HG03565 (cell line): Measurements from ENCODE around the gene ADORA2B.

ENCODE experiments used
- ATAC-seq: cut with Tn5 transposase; IDR thresholded peaks from one replicate; pipeline ENCODE4 v1.9.1; 2021; ENCODE audit warnings: mild to moderate bottlenecking, moderate library complexity; ENCODE audit not compliant: unreplicated experiment

Gene ADORA2B

GRCh38 chr17:15952916-15953790 lies 8.2 kb downstream of the ADORA2B start:
- no peak for ATAC-seq

GRCh38 chr17:15954222-15954621 lies 9.3 kb downstream of the ADORA2B start:
- ATAC-seq, result no peak

GRCh38 chr17:15955793-15956541 lies 11.0 kb downstream of the ADORA2B start:
- ATAC-seq, result no peak

DNA sequence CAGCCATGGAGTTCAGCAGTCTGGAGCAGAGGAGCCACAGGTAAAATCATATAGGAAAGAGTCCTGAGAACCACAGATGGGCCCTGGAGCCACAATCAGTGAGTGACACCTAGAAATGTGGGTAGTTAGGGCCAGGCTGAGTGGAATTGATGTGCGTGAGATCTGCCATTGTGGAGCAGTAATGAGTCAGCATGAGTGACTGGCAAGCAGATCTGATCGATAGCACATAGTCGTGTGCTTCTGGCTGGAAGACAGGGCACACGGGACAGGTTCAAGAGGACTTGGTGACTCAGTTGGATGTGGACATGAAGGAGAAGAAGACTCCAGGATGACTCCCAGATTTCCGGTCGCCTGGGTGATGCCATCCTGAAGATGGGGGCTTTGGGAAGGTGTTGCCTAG lies 12.3 kb downstream of the ADORA2B start:
- no peak for ATAC-seq

- no peak for ATAC-seq
Measured at GRCh38 chr17:15957608-15958307, 12.8 kb downstream of the ADORA2B start.

GRCh38 chr17:15958484-15958854 lies 13.5 kb downstream of the ADORA2B start:
- no peak for ATAC-seq

DNA sequence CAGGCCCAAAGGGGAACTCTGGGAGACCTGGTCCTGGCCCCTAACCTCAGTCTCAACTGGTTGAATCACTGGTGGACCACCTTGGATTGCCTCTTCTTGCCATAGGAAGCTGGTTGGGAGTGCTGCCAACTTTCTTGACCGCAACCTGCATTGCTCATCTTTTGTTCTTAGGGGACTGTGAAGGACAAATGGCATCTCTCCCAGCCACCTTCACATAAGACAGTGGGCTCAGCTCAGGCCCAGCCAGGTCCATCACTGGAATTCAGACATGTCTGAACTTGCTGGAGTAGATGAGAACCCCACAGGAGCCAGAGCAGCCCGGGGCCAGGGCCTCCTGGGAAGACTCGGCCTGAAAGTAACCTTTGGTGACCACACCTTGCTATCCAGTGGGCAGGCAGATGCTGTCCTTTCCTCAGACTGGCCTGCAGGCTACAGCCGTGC lies 18.8 kb downstream of the ADORA2B start:
- ATAC-seq, result no peak

DNA sequence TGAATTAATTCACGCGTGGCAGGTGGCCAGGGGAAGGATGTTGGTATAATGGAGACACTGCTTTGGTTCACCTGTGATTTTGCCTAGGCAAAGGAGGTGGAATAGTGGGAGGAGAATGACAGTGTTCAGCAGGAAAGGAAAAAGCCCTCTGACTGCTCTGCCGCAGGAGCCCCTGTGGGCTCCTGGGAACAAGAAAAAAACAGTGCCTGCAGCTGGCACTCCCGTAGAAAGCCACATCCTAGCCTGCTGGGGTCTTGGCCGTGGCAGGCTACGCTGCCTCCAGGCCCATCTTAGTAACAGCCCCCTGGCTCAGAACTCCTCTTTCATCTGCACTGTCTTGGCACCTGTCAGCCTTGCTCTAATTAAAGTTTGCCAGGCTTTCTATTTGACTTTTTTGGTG lies 20.6 kb downstream of the ADORA2B start:
- no peak for ATAC-seq

DNA sequence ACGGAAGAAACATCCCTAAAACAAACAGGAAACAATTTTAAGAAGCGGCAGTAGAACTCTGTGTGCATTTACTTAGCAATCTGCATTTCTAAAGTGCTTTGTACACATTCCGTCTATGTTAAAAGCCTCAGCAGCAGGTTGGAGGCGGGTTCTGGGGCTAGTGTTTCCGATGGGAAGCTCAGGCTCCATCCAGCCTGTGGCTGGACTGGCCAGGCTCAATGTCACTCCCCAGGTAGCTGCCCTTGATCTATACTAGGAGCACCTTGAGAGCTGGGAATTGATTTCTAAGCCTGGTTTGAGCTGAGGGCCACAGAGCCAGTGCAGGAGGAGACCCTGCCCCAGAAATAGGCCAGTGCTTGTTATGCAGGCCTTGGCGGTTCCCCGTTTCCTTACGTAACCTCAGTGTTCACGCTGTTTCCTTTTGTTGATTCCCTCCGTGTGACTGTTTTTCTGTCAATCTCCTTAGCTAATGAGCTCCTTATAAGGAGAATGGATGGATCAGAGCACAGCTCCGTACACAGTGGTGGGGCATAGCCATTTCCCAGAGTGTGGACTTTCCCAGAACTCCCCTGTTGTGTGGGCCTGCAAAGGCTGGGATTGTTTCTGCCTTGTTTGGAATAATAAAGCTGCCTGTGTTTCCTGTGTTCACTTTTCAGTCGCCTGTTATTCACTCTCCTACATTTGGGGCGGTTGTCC lies 21.4 kb downstream of the ADORA2B start:
- ATAC-seq, result no peak

DNA sequence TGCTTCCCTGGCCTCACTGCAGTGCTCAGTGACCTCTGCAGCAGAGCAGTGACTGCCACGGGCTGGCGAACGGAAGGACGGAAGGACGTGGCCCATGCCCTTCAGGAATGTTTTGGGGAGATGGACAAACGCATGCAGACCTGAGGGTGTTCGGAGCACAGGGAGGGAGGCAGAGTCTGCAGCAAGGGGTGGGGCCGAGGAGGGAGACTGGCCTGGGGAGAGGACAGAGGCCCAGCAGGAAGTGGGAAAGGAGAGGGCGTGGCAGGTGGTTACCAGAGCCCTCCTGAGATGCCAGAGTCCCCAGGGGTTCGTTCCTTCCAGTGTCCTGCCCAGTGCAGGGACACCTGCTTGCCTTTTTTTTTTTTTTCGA lies 21.9 kb downstream of the ADORA2B start:
- ATAC-seq, result no peak

DNA sequence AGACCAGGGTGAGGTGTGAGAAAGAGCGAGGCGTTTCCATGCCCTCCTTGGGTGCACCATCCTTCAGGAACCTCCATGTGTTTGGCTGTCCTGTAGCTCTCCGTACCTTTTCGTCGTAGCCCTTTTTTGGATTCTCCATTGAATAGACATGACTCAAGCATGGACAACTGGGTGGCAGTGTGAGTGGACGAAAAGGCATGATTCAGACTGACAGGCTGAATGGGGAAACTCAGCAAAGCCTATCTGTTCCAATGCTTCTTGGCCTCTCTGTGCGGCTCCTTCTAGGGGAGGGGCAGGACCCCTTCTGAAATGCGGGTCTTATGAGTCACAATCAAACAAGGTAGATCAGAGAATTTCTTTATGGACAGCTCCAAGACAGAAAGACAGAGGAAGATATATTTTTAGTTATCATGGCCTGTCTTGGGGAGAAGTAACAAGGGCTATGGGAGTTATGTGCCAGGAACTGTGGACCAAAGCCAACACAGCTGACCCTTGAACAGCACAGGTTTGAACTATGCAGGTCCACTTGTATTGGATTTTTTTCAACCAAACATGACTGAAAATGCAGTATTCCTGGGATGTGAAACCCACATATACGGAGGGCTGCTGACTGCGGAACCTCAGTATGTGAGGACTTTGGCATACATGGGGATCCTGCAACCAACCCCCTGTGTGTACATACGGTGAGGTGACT lies 22.9 kb downstream of the ADORA2B start:
- no peak for ATAC-seq

- ATAC-seq, result no peak
Measured at GRCh38 chr17:15969463-15969862, 24.5 kb downstream of the ADORA2B start.

DNA sequence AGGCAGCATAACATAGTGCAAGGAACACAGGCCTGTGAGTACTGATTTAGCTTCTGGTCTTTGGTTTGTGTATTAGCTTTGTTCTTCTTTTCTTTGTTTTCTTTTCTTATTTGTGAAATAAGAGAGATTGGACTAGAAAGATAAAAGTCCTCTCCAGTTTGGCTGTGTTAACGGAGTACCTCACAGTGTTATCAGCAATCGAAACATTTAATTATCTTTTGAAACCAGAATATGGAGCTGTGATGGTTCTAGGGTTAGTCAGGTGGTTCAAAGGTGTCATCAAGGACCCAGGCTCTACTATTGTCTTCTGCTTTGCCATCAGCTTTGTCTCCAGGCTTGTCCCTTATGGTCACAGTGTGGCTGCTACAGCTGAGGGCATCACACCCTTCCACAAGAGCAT lies 25.6 kb downstream of the ADORA2B start:
- ATAC-seq, result no peak

GRCh38 chr17:15971098-15971678 lies 26.3 kb downstream of the ADORA2B start:
- no peak for ATAC-seq

DNA sequence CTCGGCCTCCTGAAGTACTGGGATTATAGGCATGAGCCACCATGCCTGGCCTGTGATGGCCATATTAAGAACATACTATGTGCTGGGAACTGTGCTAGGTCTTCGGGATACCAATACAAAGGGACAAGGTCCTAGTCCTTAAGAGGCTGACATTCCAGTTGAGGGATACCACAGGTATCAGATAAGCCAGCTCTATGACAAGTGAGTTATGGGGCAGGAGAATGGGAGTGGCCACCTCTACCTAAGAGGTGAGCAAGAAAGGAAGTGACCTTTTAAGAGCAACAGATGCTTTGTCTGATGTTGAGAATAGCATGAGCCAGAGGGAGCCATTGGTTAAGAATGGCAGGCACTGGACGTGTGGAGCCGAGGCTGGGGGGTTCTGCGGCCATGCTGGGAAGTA lies 27.0 kb downstream of the ADORA2B start:
- ATAC-seq, result no peak

DNA sequence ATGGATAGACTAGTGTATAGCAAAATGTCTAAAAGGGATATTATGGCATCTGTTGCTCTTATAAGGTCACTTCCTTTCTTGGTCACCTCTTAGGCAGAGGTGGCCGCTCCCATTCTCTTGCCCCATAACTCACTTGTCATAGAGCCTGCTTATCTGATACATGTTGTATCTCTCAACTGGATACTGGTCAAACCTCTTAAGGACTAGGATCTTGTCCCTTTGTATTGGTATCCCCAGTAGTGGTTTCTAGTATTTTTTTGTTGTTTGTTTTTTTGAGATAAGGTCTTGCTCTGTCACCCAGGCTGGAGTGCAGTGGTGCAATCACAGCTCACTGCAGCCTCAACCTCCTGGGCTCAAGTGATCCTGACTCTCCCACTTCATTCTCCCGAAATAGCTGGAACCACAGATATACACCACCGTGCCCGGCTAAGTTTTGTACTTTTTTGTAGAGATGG lies 27.6 kb downstream of the ADORA2B start:
- no peak for ATAC-seq

- ATAC-seq, result no peak
Measured at GRCh38 chr17:15973016-15973415, 28.1 kb downstream of the ADORA2B start.

DNA sequence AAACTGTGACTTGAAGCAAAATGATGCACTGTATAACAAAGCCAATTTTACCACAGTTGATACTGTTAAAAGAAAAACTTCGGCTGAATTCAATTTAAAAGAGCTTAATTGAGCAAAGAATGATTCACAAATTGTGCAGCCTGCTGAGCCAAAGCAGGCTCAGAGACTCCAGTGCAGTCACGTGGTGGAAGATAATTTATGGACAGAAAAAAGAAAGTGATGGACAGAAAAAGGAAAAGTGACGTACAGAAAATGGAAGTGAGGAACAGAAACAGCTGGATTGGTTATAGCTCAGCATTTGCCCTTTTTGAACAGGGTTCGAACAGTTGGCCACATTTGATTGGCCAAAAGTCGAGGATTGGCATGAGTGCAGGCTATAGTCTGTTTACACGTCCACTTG lies 28.9 kb downstream of the ADORA2B start:
- no peak for ATAC-seq

DNA sequence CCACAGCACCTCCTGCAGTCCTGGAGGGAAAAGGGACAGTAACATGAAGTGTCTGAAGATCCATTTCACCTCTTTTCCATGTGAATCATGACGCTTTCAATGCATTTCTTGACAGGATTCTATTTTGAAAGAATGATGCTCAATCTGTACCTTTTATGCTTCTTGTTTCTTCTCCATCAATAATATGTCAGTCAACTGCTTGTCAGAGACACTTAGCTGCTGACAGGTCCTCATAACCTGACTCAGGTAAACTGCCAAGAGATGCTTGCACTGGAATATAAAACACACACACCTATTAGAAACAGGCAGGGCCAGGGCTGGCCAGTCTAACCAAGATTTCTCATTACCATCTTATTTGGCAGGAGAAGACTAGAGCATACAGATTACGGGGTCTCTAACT lies 33.0 kb downstream of the ADORA2B start:
- no peak for ATAC-seq

GRCh38 chr17:15978606-15979005 lies 33.7 kb downstream of the ADORA2B start:
- ATAC-seq, result no peak
